AG04450 (cell line): ENCODE data around the gene MORC3. TPM values are rescaled to one million over a fixed set of nuclear protein-coding genes. Genes with fewer than 3 reads are reported as not detected.
"Not testable (repeated sequence)": the region's sequence is repeated elsewhere in the genome, so short reads cannot be mapped to it uniquely, and the experiment has no call there.

Experiments
- CTCF ChIA-PET: fragments of 300-600, 350-600 bp; formaldehyde crosslinking; extraction: SDS; loops from one replicate; lab custom pipeline; 2022; ENCODE audit warnings: antibody characterized with exemption, inconsistent platforms; lab: Charles Lee
- POLR2A ChIA-PET: fragments of 350-600 bp; formaldehyde crosslinking; extraction: SDS; loops from one replicate; lab custom pipeline; 2021; ENCODE audit warnings: antibody characterized with exemption, inconsistent platforms; lab: Yijun Ruan, JAX
- DNase-seq: peaks from one replicate; pipeline ENCODE4 v3.0.0-alpha.2; 2011; ENCODE audit warnings: low read depth, low spot score
- H3K27ac ChIP-seq: one replicate; pipeline ENCODE4 v1.5.1; 2012; ENCODE audit warnings: low read depth, low read length, control low read depth
- H3K27me3 ChIP-seq: one replicate; pipeline ENCODE4 v1.6.0; 2012; ENCODE audit warnings: low read length; ENCODE audit not compliant: control insufficient read depth, insufficient read depth
- H3K4me3 ChIP-seq: 2 replicates; pipeline ENCODE4 v1.5.1; 2011; ENCODE audit warnings: mild to moderate bottlenecking, low read depth, low read length, control low read depth
- H3K9me3 ChIP-seq: 2 replicates; pipeline ENCODE4 v1.5.1; 2012; ENCODE audit warnings: low read length; ENCODE audit not compliant: control insufficient read depth, insufficient read depth
- polyA minus RNA-seq: library from RNA; depleted of rRNA, polyadenylated mRNA; stranded (reverse); fragments of >200 nt; gene quantifications from 2 replicates; pipeline ENCODE4 v1.2.3, GENCODE V29; 2011; rRNA and poly(A)+ RNA removed
- polyA plus RNA-seq: library from polyadenylated mRNA; depleted of rRNA; stranded (reverse); fragments of >200 nt; gene quantifications from 2 replicates; pipeline ENCODE4 v1.2.3, GENCODE V29; 2011; rRNA removed
- TF ChIP-seq, protein P1 (sequence below): IDR thresholded peaks from 2 replicates; pipeline ENCODE4 v1.5.1; 2011; ENCODE audit warnings: low read depth, low read length, control low read depth, inconsistent platforms

Gene MORC3
- polyA plus RNA-seq (20.7 and 31.6 TPM in 2 replicates), polyA minus RNA-seq (16.9 and 25.5 TPM in 2 replicates)

DNA sequence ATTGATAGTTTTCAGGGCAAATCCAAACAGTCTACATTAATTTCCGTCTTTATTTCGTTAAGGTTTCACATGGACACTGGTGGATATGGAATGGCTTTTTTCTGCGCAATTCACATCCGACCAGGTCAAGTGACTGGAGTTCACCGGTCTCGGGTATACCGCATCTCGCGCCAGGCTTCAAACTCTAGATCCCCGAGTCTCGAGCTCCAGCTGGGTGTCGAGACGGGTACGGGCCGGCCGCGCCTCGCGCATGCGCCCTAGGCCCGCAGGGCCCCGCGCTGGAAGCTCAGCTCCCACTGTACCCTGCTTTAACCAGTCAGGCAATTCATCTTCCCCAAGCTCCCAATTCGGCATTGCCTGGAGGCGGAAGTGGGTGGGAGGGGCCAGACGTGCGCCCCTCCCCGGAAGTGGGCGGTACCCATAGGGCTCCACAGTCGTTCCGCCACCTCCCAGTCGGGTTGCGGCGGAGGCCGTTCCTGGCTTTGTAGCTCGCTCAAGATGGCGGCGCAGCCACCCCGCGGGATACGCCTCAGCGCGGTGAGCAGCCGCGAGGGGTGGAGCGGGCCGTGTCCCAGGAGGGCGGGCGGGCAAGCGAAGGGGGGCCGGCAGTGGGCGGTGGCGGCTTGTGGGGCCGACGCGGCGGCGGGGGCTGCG, at the start of gene MORC3:
Gene MORC3 (plus strand): TSS at position 431 of the 654 bp plus-strand sequence. CDS start 68 bp downstream, at position 499.
- Histone ChIP-seq H3K27me3 (no peaks in the 10 kb centered on the region), H3K9me3 (no peaks in the 10 kb centered on the region; the same call in 1 of the 2 replicates), H3K4me3 (peak within 1 kb of the TSS; percentile 80), H3K27ac (peak within 1 kb of the TSS; percentile 94)
- TF ChIP-seq, protein P1, sequence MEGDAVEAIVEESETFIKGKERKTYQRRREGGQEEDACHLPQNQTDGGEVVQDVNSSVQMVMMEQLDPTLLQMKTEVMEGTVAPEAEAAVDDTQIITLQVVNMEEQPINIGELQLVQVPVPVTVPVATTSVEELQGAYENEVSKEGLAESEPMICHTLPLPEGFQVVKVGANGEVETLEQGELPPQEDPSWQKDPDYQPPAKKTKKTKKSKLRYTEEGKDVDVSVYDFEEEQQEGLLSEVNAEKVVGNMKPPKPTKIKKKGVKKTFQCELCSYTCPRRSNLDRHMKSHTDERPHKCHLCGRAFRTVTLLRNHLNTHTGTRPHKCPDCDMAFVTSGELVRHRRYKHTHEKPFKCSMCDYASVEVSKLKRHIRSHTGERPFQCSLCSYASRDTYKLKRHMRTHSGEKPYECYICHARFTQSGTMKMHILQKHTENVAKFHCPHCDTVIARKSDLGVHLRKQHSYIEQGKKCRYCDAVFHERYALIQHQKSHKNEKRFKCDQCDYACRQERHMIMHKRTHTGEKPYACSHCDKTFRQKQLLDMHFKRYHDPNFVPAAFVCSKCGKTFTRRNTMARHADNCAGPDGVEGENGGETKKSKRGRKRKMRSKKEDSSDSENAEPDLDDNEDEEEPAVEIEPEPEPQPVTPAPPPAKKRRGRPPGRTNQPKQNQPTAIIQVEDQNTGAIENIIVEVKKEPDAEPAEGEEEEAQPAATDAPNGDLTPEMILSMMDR = no peak
- POLR2A ChIA-PET = interaction anchor here (0.5 to 2.3 kb wide), 19 partner anchors 16 to 268 kb away, joined by 3 to 15 read pairs (median 5); partner anchors contain the start of gene CBR3
- peak; percentile 99 for DNase-seq
- CTCF ChIA-PET = interaction anchor here (0.6 to 1.0 kb wide), 3 partner anchors 22 to 60 kb away, joined by 3 read pairs; no protein-coding TSS in a partner anchor

DNA sequence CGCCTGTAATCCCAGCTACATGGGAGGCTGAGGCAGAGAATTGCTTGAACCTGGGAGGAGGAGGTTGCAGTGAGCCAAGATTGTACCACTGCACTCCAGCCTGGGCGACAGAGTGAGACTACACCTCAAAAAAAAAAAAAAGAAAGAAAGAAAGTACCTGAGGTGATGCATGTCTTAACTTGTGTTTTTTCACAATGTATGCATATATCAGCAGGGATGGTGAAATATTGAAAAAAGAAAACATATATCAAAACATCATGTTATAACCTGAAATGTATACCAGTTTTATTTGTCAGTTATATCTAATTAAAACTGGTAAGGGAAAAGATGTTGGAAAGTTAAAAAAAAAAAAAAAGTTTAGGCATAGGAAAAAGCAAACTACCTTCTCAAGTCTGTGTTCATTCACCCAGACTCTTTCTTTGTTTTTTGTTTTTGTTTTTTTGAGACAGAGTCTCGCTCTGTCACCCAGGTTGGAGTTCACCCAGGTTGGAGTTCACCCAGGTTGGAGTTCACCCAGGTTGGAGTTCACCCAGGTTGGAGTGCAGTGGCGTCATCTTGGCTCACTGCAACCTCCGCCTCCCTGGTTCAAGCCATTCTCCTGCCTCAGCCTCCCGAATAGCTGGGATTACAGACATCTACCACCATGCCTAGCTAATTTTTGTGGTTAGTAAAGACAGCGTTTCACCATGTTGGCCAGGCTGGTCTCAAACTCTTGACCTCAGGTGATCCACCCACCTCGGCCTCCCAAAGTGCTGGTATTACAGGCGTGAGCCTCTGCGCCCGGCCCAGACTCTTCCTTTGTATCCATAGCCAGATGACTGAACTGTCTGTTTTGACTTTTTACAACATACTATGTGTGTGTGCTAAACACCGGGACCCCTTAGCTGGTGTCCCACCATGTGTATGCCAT, 49.0 kb upstream of the MORC3 start:
- DNase-seq, CTCF ChIA-PET, H3K4me3 ChIP-seq, H3K9me3 ChIP-seq, H3K27ac ChIP-seq, H3K27me3 ChIP-seq, POLR2A ChIA-PET: not testable (repeated sequence)

DNA sequence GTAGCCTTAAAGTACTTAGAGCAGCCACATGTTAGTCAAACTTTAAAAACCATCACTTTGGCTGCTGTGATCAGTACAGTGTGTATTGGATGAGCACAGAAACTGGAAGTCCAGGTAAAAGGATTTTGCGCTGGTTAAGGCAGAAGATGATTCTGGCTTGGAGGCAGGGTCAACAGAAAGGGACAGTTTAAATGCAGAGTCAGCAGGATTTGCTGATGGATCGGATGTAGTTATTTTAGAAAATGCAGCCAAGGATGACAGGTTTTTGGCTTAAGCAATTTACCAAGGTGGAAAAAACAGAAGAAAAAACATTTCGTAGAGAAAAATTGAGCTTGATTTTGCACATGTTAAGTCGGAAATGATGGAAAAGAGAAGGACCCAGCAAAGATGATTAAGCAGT, 45.9 kb upstream of the MORC3 start:
- DNase-seq = no peak
- POLR2A ChIA-PET = no interaction called here
- H3K27ac ChIP-seq = no peak overlapping the region
- CTCF ChIA-PET = interaction anchor here (0.9 kb wide), 1 partner anchor 13 kb away, joined by 3 read pairs; no protein-coding TSS in a partner anchor
- no peaks in the 10 kb centered on the region for H3K27me3 ChIP-seq
- TF ChIP-seq, protein P1 = no peak
- H3K4me3 ChIP-seq = no peak overlapping the region
- H3K9me3 ChIP-seq = no peaks in the 10 kb centered on the region

DNA sequence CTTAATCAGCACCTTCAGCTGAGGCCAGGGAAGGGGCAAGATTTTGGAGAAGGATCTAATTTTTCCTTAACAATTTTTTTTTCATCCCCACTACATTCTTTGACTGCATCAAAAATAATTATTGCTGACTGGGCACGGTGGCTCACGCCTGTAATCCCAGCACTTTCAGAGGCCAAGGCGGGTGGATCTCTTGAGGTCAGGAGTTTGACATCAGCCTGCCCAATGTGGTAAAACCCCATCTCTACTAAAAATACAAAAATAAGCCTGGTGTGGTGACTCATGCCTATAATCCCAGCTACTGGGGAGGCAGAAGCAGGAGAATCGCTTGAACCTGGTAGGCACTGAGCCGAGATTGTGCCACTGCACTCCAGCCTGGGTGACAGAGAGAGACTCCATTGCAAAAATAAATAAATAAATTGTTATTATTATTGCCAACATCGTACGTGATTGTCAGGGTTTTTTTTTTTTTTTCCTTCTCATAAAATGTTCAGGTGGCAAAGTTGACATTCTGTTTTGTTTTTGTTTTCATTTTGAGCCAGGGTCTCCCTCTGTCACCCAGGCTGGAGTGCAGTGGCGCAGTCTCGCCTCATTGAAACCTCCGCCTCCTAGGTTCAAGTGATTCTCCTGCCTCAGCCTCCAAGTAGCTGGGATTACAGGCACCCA, 37.3 kb upstream of the MORC3 start:
- CTCF ChIA-PET = no interaction called here

DNA sequence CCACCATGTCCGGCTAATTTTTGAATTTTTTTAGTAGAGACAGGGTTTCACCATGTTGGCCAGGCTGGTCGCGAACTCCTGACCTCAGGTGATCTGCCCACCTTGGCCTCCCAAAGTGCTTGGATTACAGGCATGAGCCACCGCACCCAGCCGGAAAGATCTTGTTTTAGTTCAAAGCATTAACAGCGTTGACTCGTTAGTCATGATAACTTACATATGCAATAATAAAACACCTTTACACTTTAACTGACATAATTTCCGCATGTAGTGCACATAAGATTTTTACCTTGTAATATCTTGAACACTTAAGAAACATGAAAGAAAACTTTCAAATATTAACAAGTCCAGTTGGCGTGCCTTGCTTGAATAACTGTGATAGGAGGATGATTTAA, 36.8 kb upstream of the MORC3 start:
- POLR2A ChIA-PET, H3K27me3 ChIP-seq: not testable (repeated sequence)

More for the DNA sequence above, 37.3 kb upstream of the MORC3 start:
- TF ChIP-seq, protein P1 = no peak
- H3K4me3 ChIP-seq = no peak overlapping the region
- no peak for DNase-seq
- no peak overlapping the region for H3K27ac ChIP-seq
- no peaks in the 10 kb centered on the region for H3K9me3 ChIP-seq
- POLR2A ChIA-PET = interaction anchor here (0.7 kb wide), 1 partner anchor 349 kb away, joined by 3 read pairs; no protein-coding TSS in a partner anchor
- H3K27me3 ChIP-seq = no peaks in the 10 kb centered on the region

More for the DNA sequence above, 36.8 kb upstream of the MORC3 start:
- CTCF ChIA-PET, DNase-seq, H3K27ac ChIP-seq, H3K4me3 ChIP-seq, H3K9me3 ChIP-seq: not testable (repeated sequence)
